H1 (cell line): ENCODE measurements around the gene MLF2. TPM values are rescaled to one million over a fixed set of nuclear protein-coding genes. Genes with fewer than 3 reads are reported as not detected.

ENCODE experiments used
- CHD2 ChIP-seq: IDR thresholded peaks from 2 replicates; pipeline ENCODE4 v1.6.1; 2012; ENCODE audit warnings: low read length, improper control_type of control experiment
- GABPA ChIP-seq: IDR thresholded peaks from 2 replicates; pipeline ENCODE4 v1.6.1; 2011; ENCODE audit warnings: mild to moderate bottlenecking, low read length, moderate library complexity, borderline replicate concordance; ENCODE audit not compliant: insufficient read depth
- TBP ChIP-seq: IDR thresholded peaks from 2 replicates; pipeline ENCODE4 v1.6.1; 2011; ENCODE audit warnings: low read depth, low read length, improper control_type of control experiment
- polyA plus RNA-seq, 7 experiments: library from polyadenylated mRNA; depleted of rRNA in 3 of 7; stranded (reverse) in 5 of 7; unstranded in 2 of 7; fragments of >200 nt in 5 of 7; fragments of 200-250 nt in 2 of 7; gene quantifications; 1 replicate in 5 of 7; 2 replicates in 1 of 7; 4 replicates in 1 of 7; pipeline versions ENCODE4 v1.2.1 to v1.2.3, GENCODE V29; 2011 to 2013; ENCODE audit warnings: missing spikeins in 2 of 7, mixed read lengths in 2 of 7
- total RNA-seq: library from RNA; stranded (reverse); fragmentation: NEBNext Ultra II Directional; extraction: Animal tissue kit (Norgen Biotek cat#: 25700); gene quantifications from 2 replicates; pipeline ENCODE4 v1.2.1, GENCODE V29; 2021

The MLF2 gene
- total and polyA plus RNA-seq, 2 of the 8 experiments (the other 6 are each of a cell fraction or from before 2014, with no cell fraction given), result 229 to 401 TPM

- TF ChIP-seq CHD2 (no peak), GABPA (no peak), TBP (no peak)
Observed at GRCh38 chr12:6734506-6735387, 18.2 kb downstream of the MLF2 start (continued).
